GM12873 (cell line): Measurements from ENCODE around the gene ADCYAP1R1.

Source experiments
- TF ChIP-seq, protein P1 (sequence below): IDR thresholded peaks from 2 replicates; pipeline ENCODE4 v1.5.1; 2012; ENCODE audit warnings: low read depth, mild to moderate bottlenecking, moderate library complexity, low read length, control low read depth; ENCODE audit not compliant: insufficient read depth; ENCODE audit errors: missing control alignments

The ADCYAP1R1 gene

DNA sequence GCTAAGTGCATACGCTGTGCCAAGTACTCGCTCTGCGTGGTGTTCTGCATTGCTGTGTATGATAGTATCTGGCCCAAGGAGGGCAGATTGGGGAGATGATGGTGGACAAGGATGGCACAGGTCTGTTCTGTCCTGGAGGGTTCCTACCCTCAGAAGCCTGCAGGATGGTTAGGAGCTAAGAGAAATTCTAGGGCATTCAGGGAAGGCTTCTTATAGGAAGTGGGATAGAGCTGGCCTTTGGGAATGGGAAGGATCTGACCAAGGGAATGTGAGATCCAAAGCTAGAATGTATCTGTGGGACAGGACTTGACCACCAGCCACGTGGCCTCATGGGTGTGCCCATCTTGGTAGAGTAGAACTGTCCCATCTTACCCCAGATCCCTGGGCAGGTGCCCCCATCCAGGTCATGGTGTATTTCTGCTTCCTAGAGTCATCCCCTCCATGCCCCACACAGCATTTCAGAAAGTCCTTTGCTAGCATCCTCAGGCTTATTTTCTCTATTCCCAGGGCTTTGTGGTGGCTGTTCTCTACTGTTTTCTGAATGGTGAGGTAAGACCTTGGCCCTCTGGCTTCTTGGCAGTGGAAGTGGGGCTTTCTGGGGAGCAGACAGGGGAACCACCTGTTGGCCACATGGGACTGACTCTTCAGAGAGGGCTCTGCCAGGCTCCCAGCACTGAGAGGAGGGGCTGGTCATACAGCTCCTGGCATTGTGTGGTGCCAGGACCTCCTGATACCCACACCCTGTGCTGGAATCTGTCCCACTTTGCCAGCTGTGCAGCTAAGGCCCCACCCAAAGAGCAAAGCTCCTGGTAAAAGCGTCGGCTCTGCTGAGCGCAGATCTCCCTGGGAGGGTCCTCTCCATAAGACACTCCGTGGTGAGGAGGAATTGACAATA, 52.5 kb downstream of the ADCYAP1R1 start:
- TF ChIP-seq, protein P1, sequence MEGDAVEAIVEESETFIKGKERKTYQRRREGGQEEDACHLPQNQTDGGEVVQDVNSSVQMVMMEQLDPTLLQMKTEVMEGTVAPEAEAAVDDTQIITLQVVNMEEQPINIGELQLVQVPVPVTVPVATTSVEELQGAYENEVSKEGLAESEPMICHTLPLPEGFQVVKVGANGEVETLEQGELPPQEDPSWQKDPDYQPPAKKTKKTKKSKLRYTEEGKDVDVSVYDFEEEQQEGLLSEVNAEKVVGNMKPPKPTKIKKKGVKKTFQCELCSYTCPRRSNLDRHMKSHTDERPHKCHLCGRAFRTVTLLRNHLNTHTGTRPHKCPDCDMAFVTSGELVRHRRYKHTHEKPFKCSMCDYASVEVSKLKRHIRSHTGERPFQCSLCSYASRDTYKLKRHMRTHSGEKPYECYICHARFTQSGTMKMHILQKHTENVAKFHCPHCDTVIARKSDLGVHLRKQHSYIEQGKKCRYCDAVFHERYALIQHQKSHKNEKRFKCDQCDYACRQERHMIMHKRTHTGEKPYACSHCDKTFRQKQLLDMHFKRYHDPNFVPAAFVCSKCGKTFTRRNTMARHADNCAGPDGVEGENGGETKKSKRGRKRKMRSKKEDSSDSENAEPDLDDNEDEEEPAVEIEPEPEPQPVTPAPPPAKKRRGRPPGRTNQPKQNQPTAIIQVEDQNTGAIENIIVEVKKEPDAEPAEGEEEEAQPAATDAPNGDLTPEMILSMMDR: no peak

DNA sequence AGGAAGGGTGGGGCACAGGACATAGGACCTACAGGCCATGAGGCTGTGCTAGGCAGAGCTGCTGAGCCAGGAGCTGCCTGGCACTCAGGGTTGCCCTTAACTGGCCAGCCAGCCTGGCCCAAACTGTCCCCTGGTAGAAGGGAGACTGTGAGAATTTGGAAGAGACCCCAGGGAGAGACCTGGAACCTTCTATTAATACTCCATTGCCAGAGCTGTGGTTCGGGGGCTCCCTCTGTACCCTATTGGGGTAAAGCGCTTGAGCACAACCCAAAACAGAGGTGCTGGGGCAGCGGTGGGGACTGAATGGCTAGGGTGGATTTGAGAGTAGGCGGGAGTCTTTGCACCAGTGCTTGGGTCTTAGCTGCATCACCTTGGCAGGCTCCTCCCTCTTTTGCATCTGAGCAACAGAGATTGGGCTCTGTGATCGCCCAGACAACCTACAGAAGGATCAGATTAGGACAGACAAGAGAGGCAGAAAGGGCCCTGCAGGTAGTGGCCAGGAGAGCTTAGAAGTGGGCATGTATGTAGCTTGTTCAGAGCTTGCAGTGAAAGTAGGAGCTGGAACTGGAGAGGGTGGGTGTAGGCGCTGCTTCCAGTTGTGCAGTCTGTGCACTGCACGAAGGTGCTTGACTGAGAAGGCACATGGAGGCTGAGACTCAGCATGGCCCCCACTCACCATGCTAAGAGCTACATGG, 53.3 kb downstream of the ADCYAP1R1 start:
- TF ChIP-seq, protein P1: no peak

DNA sequence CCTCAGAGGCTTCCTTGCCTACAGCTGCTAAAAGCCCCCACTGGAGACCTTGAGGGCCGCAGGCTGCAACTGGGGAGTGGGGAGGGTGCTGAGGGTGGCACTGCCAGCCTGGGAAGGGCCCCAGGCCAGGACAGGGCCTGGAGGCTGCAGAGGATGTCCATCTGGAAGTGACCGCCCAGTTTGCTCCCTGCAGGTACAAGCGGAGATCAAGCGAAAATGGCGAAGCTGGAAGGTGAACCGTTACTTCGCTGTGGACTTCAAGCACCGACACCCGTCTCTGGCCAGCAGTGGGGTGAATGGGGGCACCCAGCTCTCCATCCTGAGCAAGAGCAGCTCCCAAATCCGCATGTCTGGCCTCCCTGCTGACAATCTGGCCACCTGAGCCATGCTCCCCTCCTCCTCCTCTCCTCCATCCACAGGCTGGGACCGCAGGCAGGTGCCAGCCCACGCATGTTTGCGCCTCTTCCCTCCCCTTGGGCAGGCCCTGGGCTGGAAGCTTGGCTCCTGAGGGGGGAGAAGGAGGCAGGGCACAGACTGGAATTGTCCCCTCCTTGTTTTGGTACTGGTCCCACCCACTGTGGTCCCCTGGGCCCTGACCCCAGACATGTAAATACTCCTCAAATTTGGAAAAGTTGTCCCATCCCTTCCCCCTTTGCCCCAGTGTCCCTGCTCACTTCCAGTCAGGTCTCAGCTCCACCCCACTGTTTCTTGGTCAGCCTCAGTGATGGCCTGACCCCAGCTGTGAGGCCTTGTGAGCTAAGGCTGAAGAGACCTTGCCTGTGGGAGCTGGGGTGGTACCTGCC, 54.4 kb downstream of the ADCYAP1R1 start:
- TF ChIP-seq, protein P1: no peak

DNA sequence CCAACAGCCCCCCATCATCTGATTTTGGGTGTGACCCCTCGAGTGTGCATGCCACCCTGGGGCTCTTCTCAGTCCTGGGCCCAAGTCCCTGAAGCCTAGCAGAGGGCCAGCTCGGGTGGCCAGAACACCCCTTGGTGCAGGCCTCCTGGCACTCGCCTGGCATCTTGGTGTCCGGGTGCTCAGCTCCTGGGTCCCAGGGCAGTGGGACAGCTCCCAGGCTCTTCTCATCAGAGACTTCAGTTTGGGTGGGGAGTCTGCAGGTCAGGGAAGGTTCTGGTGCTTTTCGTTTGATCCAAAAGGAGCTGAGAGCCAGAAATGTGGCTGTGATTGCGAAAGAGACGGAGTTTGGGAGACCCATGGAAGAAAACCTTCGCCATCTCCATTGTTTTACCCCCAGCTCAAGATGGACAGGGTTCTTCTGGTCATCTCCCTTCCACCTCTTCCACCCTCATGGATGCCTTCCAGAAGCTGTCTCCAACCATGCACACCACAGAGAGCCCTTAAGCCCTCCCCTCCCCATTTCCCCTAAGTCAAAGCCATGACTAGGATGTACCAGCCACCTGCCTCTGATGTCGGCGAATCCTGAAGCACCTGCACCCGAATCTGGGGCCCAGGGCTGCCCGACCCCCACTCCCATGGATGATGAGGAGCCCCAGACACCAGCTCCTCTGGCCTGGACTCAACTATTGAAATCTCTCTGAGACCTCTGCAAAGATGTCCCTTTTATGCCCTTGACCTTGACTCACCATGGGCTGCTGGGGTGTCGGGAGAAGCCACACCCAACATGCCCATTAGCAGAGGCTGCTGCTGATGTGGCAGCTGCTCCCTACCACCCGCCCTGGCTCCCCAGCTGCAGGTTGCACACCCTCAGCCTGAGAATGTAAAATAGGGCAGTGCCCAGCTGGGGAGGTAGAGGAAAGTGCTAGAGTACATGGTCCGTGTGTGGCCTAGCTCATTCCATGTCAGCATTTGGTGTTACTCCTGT, 55.3 kb downstream of the ADCYAP1R1 start:
- TF ChIP-seq, protein P1: no peak

DNA sequence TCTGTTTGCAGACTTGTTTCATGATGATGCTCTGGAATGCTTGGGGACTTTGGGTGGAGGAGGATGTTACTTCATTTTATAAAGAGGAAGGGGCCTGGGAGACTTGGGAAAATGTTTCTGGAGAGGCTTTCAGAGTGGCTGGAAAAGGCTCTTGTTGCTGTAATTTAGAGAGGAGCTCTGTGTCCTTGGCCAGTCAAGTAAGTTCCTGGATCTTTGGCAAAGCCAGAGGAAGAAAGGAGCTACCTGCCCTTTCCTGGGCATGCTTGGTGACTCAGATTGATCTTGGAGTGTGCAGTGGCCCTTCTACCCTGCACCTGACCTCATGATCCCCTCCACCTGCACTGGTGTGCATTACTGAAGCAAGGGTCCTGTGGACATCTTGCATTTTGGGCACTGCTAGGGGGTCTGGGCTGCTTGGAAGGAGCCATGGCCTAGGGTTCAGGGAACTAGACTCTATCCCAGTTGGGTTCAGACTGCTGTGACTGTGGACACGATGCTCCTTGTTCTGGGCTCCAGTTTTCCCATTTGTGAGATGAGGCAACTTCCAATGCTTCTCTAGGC, 56.1 kb downstream of the ADCYAP1R1 start:
- TF ChIP-seq, protein P1: no peak

DNA sequence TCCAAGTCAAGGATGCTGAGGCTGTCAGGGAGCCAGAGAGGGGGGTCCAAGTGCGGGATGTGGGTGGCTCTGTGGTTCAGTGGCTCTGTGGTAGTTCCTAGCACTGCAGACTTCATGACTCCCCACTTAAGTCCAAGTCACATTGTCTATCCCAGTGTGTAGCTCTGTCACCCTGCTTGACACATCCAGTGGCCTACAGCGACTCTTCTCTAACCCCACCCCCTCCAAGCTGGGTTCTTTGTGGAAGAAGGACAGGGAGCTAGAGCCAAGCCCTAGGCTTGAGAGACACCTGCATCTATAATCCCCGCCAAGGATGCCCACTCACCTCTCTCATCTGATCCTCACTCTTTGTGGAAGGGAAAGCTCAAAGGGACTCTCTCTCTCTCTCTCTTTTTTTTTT, 57.6 kb downstream of the ADCYAP1R1 start:
- TF ChIP-seq, protein P1: no peak
